Measurements from ENCODE around the gene NAALADL2. TPM values are rescaled to one million over a fixed set of nuclear protein-coding genes. Genes with fewer than 3 reads are reported as not detected.
"Not testable (repeated sequence)": the region's sequence is repeated elsewhere in the genome, so short reads cannot be mapped to it uniquely, and the experiment has no call there.

NAALADL2 gene
- total RNA-seq, 1 donor from 2014 or later: 12.5 TPM

DNA sequence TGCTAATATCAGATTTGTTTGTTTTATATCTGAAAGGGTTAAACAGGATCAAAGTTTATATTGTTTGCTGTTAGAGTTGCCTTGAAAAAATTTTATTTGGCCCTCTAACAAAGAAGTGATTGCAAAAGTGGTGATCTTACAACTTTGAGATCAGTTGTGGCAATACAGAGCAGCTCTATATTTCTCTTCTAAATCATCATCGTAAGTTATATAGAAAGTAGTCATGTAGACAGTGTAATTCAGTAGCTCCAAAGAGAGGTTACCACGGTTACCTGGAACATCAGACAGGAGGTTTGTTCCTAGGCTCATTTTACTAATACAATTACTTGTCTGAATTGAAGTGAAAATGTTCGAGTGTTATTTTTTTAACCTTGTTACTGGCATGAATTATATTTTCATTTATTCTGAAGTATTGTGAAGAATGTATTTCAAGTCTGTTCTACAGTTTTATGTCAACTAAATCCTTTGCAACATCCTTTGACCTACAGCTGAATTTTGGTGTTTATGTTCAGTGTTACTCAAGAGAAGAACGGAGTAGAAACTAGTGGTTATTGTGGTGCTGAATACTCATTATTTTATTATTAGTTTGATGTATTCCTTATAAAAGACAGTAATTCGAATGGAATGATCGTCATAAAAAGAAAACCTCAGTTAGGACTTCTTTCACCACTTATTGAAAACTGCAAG, 214.2 kb downstream of the NAALADL2 start:
- DNase-seq (ENCODE audit: extremely low spot score in 2 of 2): no peak
- Histone ChIP-seq H3K27ac (no peak overlapping the region), H3K4me3 (no peak overlapping the region), H3K4me1 (no peaks in the 10 kb centered on the region), H3K9me3 (no peaks in the 10 kb centered on the region), H3K27me3 (no peaks in the 10 kb centered on the region), H3K36me3 (no peaks in the 10 kb centered on the region)
- intact Hi-C loops (cut with DNase I): no loop called here
- TF ChIP-seq, protein P1, sequence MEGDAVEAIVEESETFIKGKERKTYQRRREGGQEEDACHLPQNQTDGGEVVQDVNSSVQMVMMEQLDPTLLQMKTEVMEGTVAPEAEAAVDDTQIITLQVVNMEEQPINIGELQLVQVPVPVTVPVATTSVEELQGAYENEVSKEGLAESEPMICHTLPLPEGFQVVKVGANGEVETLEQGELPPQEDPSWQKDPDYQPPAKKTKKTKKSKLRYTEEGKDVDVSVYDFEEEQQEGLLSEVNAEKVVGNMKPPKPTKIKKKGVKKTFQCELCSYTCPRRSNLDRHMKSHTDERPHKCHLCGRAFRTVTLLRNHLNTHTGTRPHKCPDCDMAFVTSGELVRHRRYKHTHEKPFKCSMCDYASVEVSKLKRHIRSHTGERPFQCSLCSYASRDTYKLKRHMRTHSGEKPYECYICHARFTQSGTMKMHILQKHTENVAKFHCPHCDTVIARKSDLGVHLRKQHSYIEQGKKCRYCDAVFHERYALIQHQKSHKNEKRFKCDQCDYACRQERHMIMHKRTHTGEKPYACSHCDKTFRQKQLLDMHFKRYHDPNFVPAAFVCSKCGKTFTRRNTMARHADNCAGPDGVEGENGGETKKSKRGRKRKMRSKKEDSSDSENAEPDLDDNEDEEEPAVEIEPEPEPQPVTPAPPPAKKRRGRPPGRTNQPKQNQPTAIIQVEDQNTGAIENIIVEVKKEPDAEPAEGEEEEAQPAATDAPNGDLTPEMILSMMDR (IDR thresholded peaks at IDR 0.05): no peak
- TF ChIP-seq POLR2AphosphoS5 (IDR thresholded peaks at IDR 0.05; ENCODE audit: insufficient read depth in 1 of 2, low read depth in 1 of 2): no peak
- TF ChIP-seq POLR2A (IDR thresholded peaks at IDR 0.05): no peak

DNA sequence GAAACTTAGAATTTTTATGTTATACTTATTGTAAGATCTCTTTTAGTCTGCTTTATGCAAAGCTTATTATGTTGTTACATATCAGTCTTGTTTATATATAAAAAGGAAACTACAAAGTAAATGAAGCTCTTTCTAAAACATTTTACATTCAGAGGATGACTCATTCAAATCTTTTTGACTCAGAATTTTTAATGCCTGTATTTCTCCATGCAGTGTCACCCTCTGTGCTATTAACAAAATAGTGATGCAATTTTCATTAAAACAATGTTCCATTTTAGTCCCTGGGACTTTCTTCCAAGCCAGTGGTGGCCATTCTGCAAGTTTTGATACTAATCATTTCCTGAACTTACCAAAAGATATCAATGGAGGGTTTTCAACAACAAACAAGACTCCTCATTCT, 216.1 kb downstream of the NAALADL2 start:
- TF ChIP-seq, protein P1 (IDR thresholded peaks at IDR 0.05): no peak
- no peak for TF ChIP-seq POLR2A (IDR thresholded peaks at IDR 0.05)
- Histone ChIP-seq H3K4me3 (no peak overlapping the region), H3K27ac (no peak overlapping the region), H3K4me1 (no peaks in the 10 kb centered on the region), H3K9me3 (no peaks in the 10 kb centered on the region), H3K36me3 (no peaks in the 10 kb centered on the region), H3K27me3 (no peaks in the 10 kb centered on the region)
- no peak for DNase-seq (ENCODE audit: extremely low spot score in 2 of 2)
- intact Hi-C loops (cut with DNase I): no loop called here

DNA sequence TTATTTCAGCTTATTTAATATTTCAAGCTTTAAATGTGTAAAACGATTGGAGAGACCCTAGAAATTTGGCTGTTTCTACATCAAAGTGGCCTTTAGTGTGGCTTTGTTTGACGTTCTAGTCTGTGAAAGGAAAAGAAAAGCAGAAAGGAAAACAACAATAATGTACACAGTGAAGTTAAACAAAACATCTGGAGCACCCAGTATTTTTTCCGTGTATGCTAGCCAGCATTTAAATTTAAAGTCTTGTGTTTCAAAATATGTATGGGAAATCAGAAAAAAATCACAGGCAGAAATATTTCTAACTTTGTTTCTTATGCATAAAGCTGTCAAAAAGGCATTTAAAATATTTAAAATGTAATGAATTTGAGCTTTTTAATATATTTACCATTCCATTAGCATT, 218.1 kb downstream of the NAALADL2 start:
- no peak for DNase-seq (ENCODE audit: extremely low spot score in 2 of 2)
- Histone ChIP-seq H3K36me3 (no peaks in the 10 kb centered on the region), H3K27ac (no peak overlapping the region), H3K4me3 (no peak overlapping the region), H3K27me3 (no peaks in the 10 kb centered on the region), H3K4me1 (no peaks in the 10 kb centered on the region), H3K9me3 (no peaks in the 10 kb centered on the region)
- TF ChIP-seq, protein P1 (IDR thresholded peaks at IDR 0.05): no peak
- no peak for TF ChIP-seq POLR2AphosphoS5 (IDR thresholded peaks at IDR 0.05; ENCODE audit: insufficient read depth in 1 of 2, low read depth in 1 of 2)
- no peak for TF ChIP-seq POLR2A (IDR thresholded peaks at IDR 0.05)
- intact Hi-C loops (cut with DNase I): no loop called here

DNA sequence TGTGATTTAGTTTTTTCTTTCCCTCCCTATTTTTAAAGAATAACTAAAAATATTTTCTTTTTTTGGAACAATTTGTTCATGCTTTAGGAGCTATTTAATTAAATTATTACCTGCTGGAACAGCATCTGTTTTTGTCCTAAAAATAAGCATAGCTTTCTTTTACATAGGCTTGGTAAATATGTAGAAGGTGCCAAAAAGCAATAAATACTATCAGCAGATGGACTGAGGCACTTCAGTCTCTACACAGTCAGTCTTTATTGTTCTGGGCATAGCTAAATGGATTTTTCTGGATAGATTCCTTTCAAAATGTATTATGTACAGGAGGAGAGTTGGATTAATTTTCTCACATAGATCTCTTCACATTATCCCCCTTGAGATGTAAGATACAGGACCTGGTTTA, 223.5 kb downstream of the NAALADL2 start:
- DNase-seq (ENCODE audit: extremely low spot score in 2 of 2): no peak
- Histone ChIP-seq H3K4me1 (no peaks in the 10 kb centered on the region), H3K4me3 (no peak overlapping the region), H3K36me3 (no peaks in the 10 kb centered on the region), H3K27ac (no peak overlapping the region), H3K27me3 (no peaks in the 10 kb centered on the region), H3K9me3 (no peaks in the 10 kb centered on the region)
- intact Hi-C loops (cut with DNase I): no loop called here
- TF ChIP-seq POLR2A (IDR thresholded peaks at IDR 0.05) (no peak), POLR2AphosphoS5 (IDR thresholded peaks at IDR 0.05; ENCODE audit: insufficient read depth in 1 of 2, low read depth in 1 of 2) (no peak)
- TF ChIP-seq, protein P1 (IDR thresholded peaks at IDR 0.05): no peak

DNA sequence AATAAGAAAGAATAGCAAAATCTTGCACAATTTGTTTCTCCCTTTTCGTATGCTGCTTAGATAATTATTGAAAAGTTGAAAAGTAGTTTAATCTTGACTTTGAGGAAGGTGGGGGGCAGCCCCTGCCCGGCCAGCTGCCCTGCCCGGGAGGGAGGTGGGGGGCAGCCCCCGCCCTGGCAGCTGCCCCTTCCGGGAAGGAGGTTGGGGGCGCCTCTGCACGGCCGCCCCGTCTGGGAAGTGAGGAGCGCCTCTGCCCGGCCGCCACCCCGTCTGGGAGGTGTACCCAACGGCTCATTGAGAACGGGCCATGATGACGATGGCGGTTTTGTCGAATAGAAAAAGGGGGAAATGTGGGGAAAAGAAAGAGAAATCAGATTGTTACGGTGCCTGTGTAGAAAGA, 228.0 kb downstream of the NAALADL2 start:
- intact Hi-C loops (cut with DNase I); H3K9me3 ChIP-seq; H3K27ac ChIP-seq; H3K36me3 ChIP-seq; H3K4me1 ChIP-seq; H3K27me3 ChIP-seq; H3K4me3 ChIP-seq; DNase-seq (ENCODE audit: extremely low spot score in 2 of 2): not testable (repeated sequence)

Data from vagina (tissue), 2 donors.